GM23338 (cell line): ENCODE results near the gene RAD51B. TPM values are rescaled to one million over a fixed set of nuclear protein-coding genes. Genes with fewer than 3 reads are reported as not detected.

ENCODE experiments used
- ATAC-seq: fragments of 200-7000 bp; cut with Tn5 transposase; 3 replicates; pipeline ENCODE4 v1.9.1; 2020
- DNase-seq: peaks from one replicate; pipeline ENCODE4 v3.0.0-alpha.2; 2015; ENCODE audit warnings: low spot score
- H2AFZ ChIP-seq: fragments of 200-600 bp; sonication (generic); 2 replicates; pipeline ENCODE4 v1.8.0; 2016; ENCODE audit warnings: antibody characterized with exemption, mild to moderate bottlenecking, moderate library complexity
- H3F3A ChIP-seq: fragments of 200-600 bp; sonication (generic); replicated peaks from 2 replicates; pipeline ENCODE4 v1.8.0; 2017; ENCODE audit warnings: antibody characterized with exemption, mixed run types, low read depth
- H3K27ac ChIP-seq: fragments of 200-600 bp; sonication (generic); 2 replicates; pipeline ENCODE4 v1.6.1; 2016; ENCODE audit warnings: low read depth
- H3K27me3 ChIP-seq: fragments of 200-600 bp; sonication (generic); 2 replicates; pipeline ENCODE4 v1.8.0; 2016; ENCODE audit warnings: mild to moderate bottlenecking, mixed run types, moderate library complexity; ENCODE audit not compliant: insufficient read depth
- H3K36me3 ChIP-seq: fragments of 200-600 bp; sonication (generic); 2 replicates; pipeline ENCODE4 v1.8.0; 2016; ENCODE audit warnings: mild to moderate bottlenecking; ENCODE audit not compliant: insufficient read depth
- H3K4me1 ChIP-seq: fragments of 200-600 bp; sonication (generic); 2 replicates; pipeline ENCODE4 v1.8.0; 2016; ENCODE audit warnings: mild to moderate bottlenecking, moderate library complexity; ENCODE audit not compliant: insufficient read depth
- H3K4me2 ChIP-seq: fragments of 200-600 bp; sonication (generic); 2 replicates; pipeline ENCODE4 v1.7.1; 2017; ENCODE audit warnings: mixed run types
- H3K4me3 ChIP-seq: fragments of 200-600 bp; sonication (generic); 2 replicates; pipeline ENCODE4 v1.6.1; 2016; ENCODE audit warnings: mixed run types
- H3K79me2 ChIP-seq: fragments of 200-600 bp; sonication (generic); replicated peaks from 2 replicates; pipeline ENCODE4 v1.8.0; 2017; ENCODE audit warnings: mild to moderate bottlenecking; ENCODE audit not compliant: insufficient read depth
- H3K9me2 ChIP-seq: fragments of 200-600 bp; sonication (generic); 2 replicates; pipeline ENCODE4 v1.8.0; 2017; ENCODE audit not compliant: insufficient read depth
- H4K20me1 ChIP-seq: fragments of 200-600 bp; sonication (generic); replicated peaks from 2 replicates; pipeline ENCODE4 v1.8.0; 2017; ENCODE audit warnings: mild to moderate bottlenecking; ENCODE audit not compliant: insufficient read depth
- H3K27ac Mint-ChIP-seq: 2 replicates; pipeline ENCODE4 v1.8.0; 2020; ENCODE audit warnings: inconsistent platforms, mild to moderate bottlenecking, moderate library complexity, mixed read lengths
- H3K27me3 Mint-ChIP-seq: 3 replicates; pipeline ENCODE4 v1.8.0; 2022; ENCODE audit warnings: low read depth, mild to moderate bottlenecking, moderate library complexity, mixed read lengths, inconsistent platforms; ENCODE audit not compliant: insufficient read depth, poor library complexity
- H3K36me3 Mint-ChIP-seq: 3 replicates; pipeline ENCODE4 v1.8.0; 2021; ENCODE audit warnings: low read depth, mild to moderate bottlenecking, inconsistent platforms, moderate library complexity, mixed read lengths
- H3K4me1 Mint-ChIP-seq: 3 replicates; pipeline ENCODE4 v1.8.0; 2020; ENCODE audit warnings: mild to moderate bottlenecking, inconsistent platforms, mixed read lengths
- H3K4me3 Mint-ChIP-seq: 3 replicates; pipeline ENCODE4 v1.8.0; 2021; ENCODE audit warnings: moderate library complexity, mild to moderate bottlenecking, inconsistent platforms, mixed read lengths
- H3K9me3 Mint-ChIP-seq: 3 replicates; pipeline ENCODE4 v1.8.0; 2020; ENCODE audit warnings: moderate library complexity, mild to moderate bottlenecking, inconsistent platforms, mixed read lengths
- CREB1 ChIP-seq: fragments of 250-450 bp; sonication (Bioruptor Pico); IDR thresholded peaks from 2 replicates; pipeline ENCODE4 v1.5.0; 2020; ENCODE audit warnings: low read depth, mild to moderate bottlenecking, moderate library complexity
- ETS1 ChIP-seq: IDR thresholded peaks from 2 replicates; pipeline ENCODE4 v1.6.1; 2016; ENCODE audit warnings: antibody characterized with exemption
- EZH2 ChIP-seq: fragments of 200-600 bp; sonication (generic); IDR thresholded peaks from one replicate; pipeline ENCODE4 v1.8.0; 2017; ENCODE audit warnings: antibody characterized with exemption, mild to moderate bottlenecking, low read depth; ENCODE audit not compliant: unreplicated experiment
- JUNB ChIP-seq: IDR thresholded peaks from one replicate; pipeline ENCODE4 v1.6.1; 2016; ENCODE audit warnings: antibody characterized with exemption; ENCODE audit not compliant: unreplicated experiment
- NANOG ChIP-seq: IDR thresholded peaks from 2 replicates; pipeline ENCODE4 v1.6.1; 2016; ENCODE audit warnings: antibody characterized with exemption, borderline replicate concordance
- REST ChIP-seq: IDR thresholded peaks from one replicate; pipeline ENCODE4 v1.6.1; 2018; ENCODE audit warnings: antibody characterized with exemption; ENCODE audit not compliant: unreplicated experiment
- ZNF114 ChIP-seq: fragments of 250-450 bp; sonication (Bioruptor Pico); IDR thresholded peaks from 2 replicates; pipeline ENCODE4 v1.5.0; 2020; ENCODE audit warnings: mild to moderate bottlenecking, moderate library complexity
- ZNF462 ChIP-seq: fragments of 250-450 bp; sonication (Bioruptor Pico); IDR thresholded peaks from 2 replicates; pipeline ENCODE4 v1.5.0; 2020; ENCODE audit warnings: mild to moderate bottlenecking, moderate library complexity
- polyA plus RNA-seq: library from polyadenylated mRNA; unstranded; fragments of >200 nt; fragmentation: Nextera tagmentation; extraction: Ambion mirVana; gene quantifications from 2 replicates; pipeline ENCODE4 v1.2.1, GENCODE V29; 2016
- total RNA-seq: library from RNA; depleted of rRNA; stranded (reverse); fragments of >200 nt; shearing (Covaris generic); gene quantifications from 2 replicates; pipeline ENCODE4 v1.2.3, GENCODE V29; 2014

RAD51B gene
- total and polyA plus RNA-seq, 2 experiments from 2014 or later, result 15.7 to 29.1 TPM

- TF ChIP-seq EZH2 (no peak), CREB1 (CRISPR knock-in tag) (no peak), ZNF114 (CRISPR knock-in tag) (no peak), ZNF462 (CRISPR knock-in tag) (no peak), ETS1 (no peak), JUNB (no peak)
Measured at GRCh38 chr14:68014771-68015170, 195.2 kb downstream of the RAD51B start (continued).

GRCh38 chr14:68015356-68016254 lies 196.0 kb downstream of the RAD51B start:
- no peaks in the 10 kb centered on the region for H3K27me3 Mint-ChIP-seq
- no peaks in the 10 kb centered on the region for H4K20me1 ChIP-seq
- no peaks in the 10 kb centered on the region for H3K27me3 ChIP-seq
- no peak overlapping the region for H3K4me3 ChIP-seq
- no peak overlapping the region for H3K4me2 ChIP-seq
- H3K27ac Mint-ChIP-seq, result no peak overlapping the region
- peaks cover 12% of the 10 kb centered on the region for H3K36me3 Mint-ChIP-seq
- H3K79me2 ChIP-seq, result no peaks in the 10 kb centered on the region
- ATAC-seq (no peak), DNase-seq (no peak)
- no peaks in the 10 kb centered on the region for H3K4me1 ChIP-seq
- H3K9me3 Mint-ChIP-seq, result peaks cover 8% of the 10 kb centered on the region
- no peaks in the 10 kb centered on the region; the same call in 1 of the 2 replicates for H3K36me3 ChIP-seq
- TF ChIP-seq NANOG, result no peak
- TF ChIP-seq REST, result no peak
- no peak for TF ChIP-seq ETS1
- H3K9me2 ChIP-seq, result no peaks in the 10 kb centered on the region
- no peak overlapping the region for H2AFZ ChIP-seq
- H3F3A ChIP-seq, result no peaks in the 10 kb centered on the region
- H3K4me3 Mint-ChIP-seq, result no peak overlapping the region
- no peak overlapping the region for H3K27ac ChIP-seq
- peaks cover 2% of the 10 kb centered on the region; the same call in 2 of the 3 replicates for H3K4me1 Mint-ChIP-seq
